ENCODE measurements around the gene NFX1. TPM values are rescaled to one million over a fixed set of nuclear protein-coding genes. Genes with fewer than 3 reads are reported as not detected.

The NFX1 gene
- total RNA-seq (21.3 and 30.2 TPM in 2 replicates), polyA plus RNA-seq (39.5 and 41.6 TPM in 2 replicates), polyA minus RNA-seq (ENCODE audit: low replicate concordance) (121 and 139 TPM in 2 replicates)
- 24.8 and 26.8 TPM in 2 replicates for polyA plus RNA-seq (2012)

GRCh38 chr9:33290247-33291030 lies at the start of gene NFX1:
NFX1 (plus strand) TSS chr9:33290516; CDS start chr9:33290573, 57 bp downstream.
- peaks cover 45% of the 10 kb centered on the region for H3K79me2 ChIP-seq (ENCODE audit: control insufficient read depth, insufficient read depth, low read length)
- H3K9me3 ChIP-seq (ENCODE audit: control insufficient read depth, insufficient read depth, low read depth, low read length) = no peaks in the 10 kb centered on the region
- peak within 1 kb of the TSS; percentile 100 for H3K27ac ChIP-seq (ENCODE audit: insufficient read depth, low read length)
- peak within 1 kb of the TSS; percentile 98 for H3K9ac ChIP-seq (ENCODE audit: insufficient read depth, low read length)
- H4K20me1 ChIP-seq (ENCODE audit: control insufficient read depth, extremely low read depth, insufficient read depth, low read length) = no peaks in the 10 kb centered on the region
- TF ChIP-seq EZH2 (IDR thresholded peaks at IDR 0.05; ENCODE audit: low read length, missing control alignments) (no peak), CTCF (conservative IDR thresholded peaks at IDR 0.05 in 1 of 2, IDR thresholded peaks at IDR 0.05 in 1 of 2; ENCODE audit: low read depth in 1 of 2, low read length in 2 of 2) (no peak)
- peak within 1 kb of the TSS; percentile 75 to 86 (median 77) for H3K4me3 ChIP-seq (replicated peaks in 1 of 4; ENCODE audit: control extremely low read depth in 1 of 4, insufficient read depth in 1 of 4, low read depth in 3 of 4, low read length in 4 of 4)
- H3K4me1 ChIP-seq (ENCODE audit: control insufficient read depth, extremely low read depth, insufficient read depth, low read length) = peaks cover 3% of the 10 kb centered on the region
- peak within 1 kb of the TSS; percentile 33 for H2AFZ ChIP-seq (ENCODE audit: low read length)
- peak; percentile 99 for DNase-seq (ENCODE audit: low read depth in 2 of 2)
- no peaks in the 10 kb centered on the region for H3K27me3 ChIP-seq (ENCODE audit: control insufficient read depth, insufficient read depth, low read length)
- H3K36me3 ChIP-seq (ENCODE audit: control insufficient read depth, insufficient read depth, low read length) = peaks cover 5% of the 10 kb centered on the region
- H3K4me2 ChIP-seq (ENCODE audit: extremely low read depth, insufficient read depth, low read length) = peak within 1 kb of the TSS; percentile 81

GRCh38 chr9:33241298-33241697 lies 49.0 kb upstream of the NFX1 start:
- Histone ChIP-seq H3K4me3 (replicated peaks in 1 of 4; ENCODE audit: control extremely low read depth in 1 of 4, insufficient read depth in 1 of 4, low read depth in 3 of 4, low read length in 4 of 4) (no peak overlapping the region), H4K20me1 (ENCODE audit: control insufficient read depth, extremely low read depth, insufficient read depth, low read length) (no peaks in the 10 kb centered on the region), H2AFZ (ENCODE audit: low read length) (no peak overlapping the region), H3K9me3 (ENCODE audit: control insufficient read depth, insufficient read depth, low read depth, low read length) (no peaks in the 10 kb centered on the region), H3K4me1 (ENCODE audit: control insufficient read depth, extremely low read depth, insufficient read depth, low read length) (no peaks in the 10 kb centered on the region), H3K27ac (ENCODE audit: insufficient read depth, low read length) (no peak overlapping the region), H3K27me3 (ENCODE audit: control insufficient read depth, insufficient read depth, low read length) (no peaks in the 10 kb centered on the region), H3K4me2 (ENCODE audit: extremely low read depth, insufficient read depth, low read length) (no peak overlapping the region), H3K36me3 (ENCODE audit: control insufficient read depth, insufficient read depth, low read length) (no peaks in the 10 kb centered on the region), H3K9ac (ENCODE audit: insufficient read depth, low read length) (no peak overlapping the region), H3K79me2 (ENCODE audit: control insufficient read depth, insufficient read depth, low read length) (no peaks in the 10 kb centered on the region)
- DNase-seq (ENCODE audit: low read depth in 2 of 2) = no peak
- TF ChIP-seq EZH2 (IDR thresholded peaks at IDR 0.05; ENCODE audit: low read length, missing control alignments) (no peak), CTCF (conservative IDR thresholded peaks at IDR 0.05 in 1 of 2, IDR thresholded peaks at IDR 0.05 in 1 of 2; ENCODE audit: low read depth in 1 of 2, low read length in 2 of 2) (no peak)

- no peak for DNase-seq (ENCODE audit: low read depth in 2 of 2)
- Histone ChIP-seq H3K36me3 (ENCODE audit: control insufficient read depth, insufficient read depth, low read length) (no peaks in the 10 kb centered on the region), H3K9me3 (ENCODE audit: control insufficient read depth, insufficient read depth, low read depth, low read length) (no peaks in the 10 kb centered on the region), H3K27ac (ENCODE audit: insufficient read depth, low read length) (no peak overlapping the region), H3K4me1 (ENCODE audit: control insufficient read depth, extremely low read depth, insufficient read depth, low read length) (no peaks in the 10 kb centered on the region), H3K4me2 (ENCODE audit: extremely low read depth, insufficient read depth, low read length) (no peak overlapping the region), H3K9ac (ENCODE audit: insufficient read depth, low read length) (no peak overlapping the region), H4K20me1 (ENCODE audit: control insufficient read depth, extremely low read depth, insufficient read depth, low read length) (no peaks in the 10 kb centered on the region), H3K27me3 (ENCODE audit: control insufficient read depth, insufficient read depth, low read length) (no peaks in the 10 kb centered on the region), H2AFZ (ENCODE audit: low read length) (no peak overlapping the region), H3K4me3 (replicated peaks in 1 of 4; ENCODE audit: control extremely low read depth in 1 of 4, insufficient read depth in 1 of 4, low read depth in 3 of 4, low read length in 4 of 4) (no peak overlapping the region), H3K79me2 (ENCODE audit: control insufficient read depth, insufficient read depth, low read length) (no peaks in the 10 kb centered on the region)
- no peak for TF ChIP-seq EZH2 (IDR thresholded peaks at IDR 0.05; ENCODE audit: low read length, missing control alignments)
- TF ChIP-seq CTCF (conservative IDR thresholded peaks at IDR 0.05 in 1 of 2, IDR thresholded peaks at IDR 0.05 in 1 of 2; ENCODE audit: low read depth in 1 of 2, low read length in 2 of 2) = no peak
These were observed 47.6 kb upstream of the NFX1 start for GRCh38 chr9:33242609-33243134.

Data from fibroblast of lung (primary cell).